DOHH2 (cell line): ENCODE results near the gene SLC13A4.

Experiments
- H3F3A ChIP-seq: fragments of 200-600 bp; sonication (generic), shearing (Covaris generic); 2 replicates; pipeline ENCODE4 v1.6.0; 2016; ENCODE audit warnings: antibody characterized with exemption, mild to moderate bottlenecking; ENCODE audit not compliant: control insufficient read depth, insufficient read depth
- H3K27ac ChIP-seq: fragments of 200-600 bp; sonication (generic); 2 replicates; pipeline ENCODE4 v1.5.1; 2014; ENCODE audit warnings: low read depth, mild to moderate bottlenecking, low read length, moderate library complexity
- H3K27me3 ChIP-seq: fragments of 200-600 bp; sonication (generic); 2 replicates; pipeline ENCODE4 v1.6.1; 2014; ENCODE audit warnings: mild to moderate bottlenecking, low read length, mixed read lengths; ENCODE audit not compliant: control insufficient read depth
- H3K36me3 ChIP-seq: fragments of 200-600 bp; sonication (generic); 2 replicates; pipeline ENCODE4 v1.6.1; 2014; ENCODE audit warnings: mild to moderate bottlenecking, low read length, moderate library complexity, mixed read lengths; ENCODE audit not compliant: control insufficient read depth
- H3K4me1 ChIP-seq: fragments of 200-600 bp; sonication (generic); 2 replicates; pipeline ENCODE4 v1.6.1; 2014; ENCODE audit warnings: mild to moderate bottlenecking, low read length, mixed read lengths; ENCODE audit not compliant: control insufficient read depth
- H3K4me2 ChIP-seq: fragments of 200-600 bp; sonication (generic); 2 replicates; pipeline ENCODE4 v1.6.0; 2014; ENCODE audit warnings: mild to moderate bottlenecking, low read length, moderate library complexity
- H3K4me3 ChIP-seq: fragments of 200-600 bp; sonication (generic); 2 replicates; pipeline ENCODE4 v1.5.1; 2014; ENCODE audit warnings: mild to moderate bottlenecking, low read length, mixed read lengths
- H3K79me2 ChIP-seq: fragments of 200-600 bp; sonication (generic); 2 replicates; pipeline ENCODE4 v1.6.1; 2014; ENCODE audit warnings: mild to moderate bottlenecking, low read length, mixed read lengths; ENCODE audit not compliant: control insufficient read depth
- H3K9me2 ChIP-seq: fragments of 200-600 bp; sonication (generic); replicated peaks from 2 replicates; pipeline ENCODE4 v1.6.1; 2014; ENCODE audit warnings: mild to moderate bottlenecking, low read length, mixed read lengths; ENCODE audit not compliant: control insufficient read depth
- H3K9me3 ChIP-seq: fragments of 200-600 bp; sonication (generic); 2 replicates; pipeline ENCODE4 v1.6.1; 2014; ENCODE audit warnings: antibody characterized with exemption, low read length, mixed read lengths; ENCODE audit not compliant: control insufficient read depth, insufficient read depth
- H4K20me1 ChIP-seq: fragments of 200-600 bp; sonication (generic); 2 replicates; pipeline ENCODE4 v1.6.0; 2014; ENCODE audit warnings: low read depth, mild to moderate bottlenecking, antibody characterized with exemption, low read length, moderate library complexity; ENCODE audit not compliant: control insufficient read depth, insufficient read depth
- CTCF ChIP-seq: fragments of 200-600 bp; sonication (generic); IDR thresholded peaks from one replicate; pipeline ENCODE4 v1.5.1; 2014; ENCODE audit warnings: antibody characterized with exemption, mild to moderate bottlenecking, low read depth, low read length; ENCODE audit not compliant: poor library complexity, severe bottlenecking
- EZH2phosphoT487 ChIP-seq: fragments of 200-600 bp; sonication (generic); IDR thresholded peaks from 2 replicates; pipeline ENCODE4 v1.6.1; 2017; ENCODE audit warnings: borderline replicate concordance, mild to moderate bottlenecking, antibody characterized with exemption, low read length, moderate library complexity, mixed read lengths

Gene SLC13A4

GRCh38 chr7:135773464-135773863 lies 45.5 kb upstream of the SLC13A4 start:
- H3F3A ChIP-seq: no peaks in the 10 kb centered on the region
- no peak overlapping the region for H3K4me3 ChIP-seq
- H3K79me2 ChIP-seq: no peaks in the 10 kb centered on the region
- no peaks in the 10 kb centered on the region for H3K4me1 ChIP-seq
- no peaks in the 10 kb centered on the region for H4K20me1 ChIP-seq
- H3K4me2 ChIP-seq: no peak overlapping the region
- no peak overlapping the region for H3K27ac ChIP-seq
- no peak for TF ChIP-seq EZH2phosphoT487
- TF ChIP-seq CTCF: no peak
- H3K27me3 ChIP-seq: no peaks in the 10 kb centered on the region; the same call in 1 of the 2 replicates
- H3K36me3 ChIP-seq: no peaks in the 10 kb centered on the region
- no peaks in the 10 kb centered on the region for H3K9me2 ChIP-seq
- H3K9me3 ChIP-seq: peaks cover 7% of the 10 kb centered on the region; the same call in 1 of the 2 replicates

GRCh38 chr7:135772639-135773222 lies 44.7 kb upstream of the SLC13A4 start:
- H3K4me2 ChIP-seq: no peak overlapping the region

GRCh38 chr7:135771961-135772638 lies 44.1 kb upstream of the SLC13A4 start:
- no peak overlapping the region for H3K4me3 ChIP-seq
- no peaks in the 10 kb centered on the region for H3K4me1 ChIP-seq
- H3K9me3 ChIP-seq: no peaks in the 10 kb centered on the region
- TF ChIP-seq CTCF: no peak
- TF ChIP-seq EZH2phosphoT487: no peak
- H3F3A ChIP-seq: no peaks in the 10 kb centered on the region
- H4K20me1 ChIP-seq: no peaks in the 10 kb centered on the region
- H3K9me2 ChIP-seq: no peaks in the 10 kb centered on the region
- no peak overlapping the region for H3K27ac ChIP-seq
- H3K79me2 ChIP-seq: no peaks in the 10 kb centered on the region
- H3K4me2 ChIP-seq: no peak overlapping the region
- H3K36me3 ChIP-seq: no peaks in the 10 kb centered on the region
- H3K27me3 ChIP-seq: no peaks in the 10 kb centered on the region; the same call in 1 of the 2 replicates

More at GRCh38 chr7:135772639-135773222, 44.7 kb upstream of the SLC13A4 start:
- Histone ChIP-seq H3K79me2 (no peaks in the 10 kb centered on the region), H3K4me1 (no peaks in the 10 kb centered on the region), H3K4me3 (no peak overlapping the region), H4K20me1 (no peaks in the 10 kb centered on the region), H3F3A (no peaks in the 10 kb centered on the region), H3K9me3 (0 out of 2 replicates have a peak, but pooled peaks cover 2% of the 10 kb centered on the region), H3K9me2 (no peaks in the 10 kb centered on the region), H3K27ac (no peak overlapping the region), H3K36me3 (no peaks in the 10 kb centered on the region), H3K27me3 (no peaks in the 10 kb centered on the region; the same call in 1 of the 2 replicates)
- TF ChIP-seq CTCF: no peak
- no peak for TF ChIP-seq EZH2phosphoT487
